ENCODE measurements around the gene FHIT. TPM values are rescaled to one million over a fixed set of nuclear protein-coding genes. Genes with fewer than 3 reads are reported as not detected.

The FHIT gene
- total and polyA plus RNA-seq, 2 experiments from 2014 or later: 9.7 to 16.2 TPM

GRCh38 chr3:60887574-60887973, 363.7 kb downstream of the FHIT start:
- no peak overlapping the region for H3K4me3 ChIP-seq
- no peaks in the 10 kb centered on the region for H3K4me1 ChIP-seq (ENCODE audit: insufficient read depth)
- no peak overlapping the region for H2AFZ ChIP-seq
- H3K36me3 ChIP-seq (replicated peaks; ENCODE audit: insufficient read depth, low read depth): no peaks in the 10 kb centered on the region
- no peak overlapping the region for H3K4me2 ChIP-seq
- no peak for DNase-seq (ENCODE audit: low spot score)
- H3K9me3 ChIP-seq (ENCODE audit: low read depth): no peaks in the 10 kb centered on the region
- no peaks in the 10 kb centered on the region for H3K27me3 ChIP-seq
- no peaks in the 10 kb centered on the region for H3K9me2 ChIP-seq (replicated peaks; ENCODE audit: insufficient read depth)
- WGBS (ENCODE audit: low lambda C conversion rate, missing lambda C conversion rate): 71% methylated on average over 4 of the region's 4 CpGs
- H3K79me2 ChIP-seq: no peaks in the 10 kb centered on the region
- H3K27ac ChIP-seq: no peak overlapping the region
- TF ChIP-seq EZH2phosphoT487 (IDR thresholded peaks at IDR 0.05; ENCODE audit: low read depth, severe bottlenecking, unreplicated experiment): no peak
- TF ChIP-seq CTCF (IDR thresholded peaks at IDR 0.05; ENCODE audit: poor library complexity): no peak
- TF ChIP-seq EZH2 (IDR thresholded peaks at IDR 0.05; ENCODE audit: borderline replicate concordance): no peak
- no peaks in the 10 kb centered on the region for H4K20me1 ChIP-seq (ENCODE audit: insufficient read depth, poor library complexity, severe bottlenecking)

- no peaks in the 10 kb centered on the region for H4K20me1 ChIP-seq (ENCODE audit: insufficient read depth, poor library complexity, severe bottlenecking)
These were observed 364.7 kb downstream of the FHIT start for GRCh38 chr3:60886518-60886917.

GRCh38 chr3:60884005-60884404, 367.2 kb downstream of the FHIT start:
- H3K4me3 ChIP-seq: no peak overlapping the region
- H4K20me1 ChIP-seq (ENCODE audit: insufficient read depth, poor library complexity, severe bottlenecking): no peaks in the 10 kb centered on the region
- no peak for TF ChIP-seq EZH2phosphoT487 (IDR thresholded peaks at IDR 0.05; ENCODE audit: low read depth, severe bottlenecking, unreplicated experiment)
- TF ChIP-seq EZH2 (IDR thresholded peaks at IDR 0.05; ENCODE audit: borderline replicate concordance): no peak
- TF ChIP-seq CTCF (IDR thresholded peaks at IDR 0.05; ENCODE audit: poor library complexity): no peak
- H2AFZ ChIP-seq: no peak overlapping the region
- no peaks in the 10 kb centered on the region for H3K9me2 ChIP-seq (replicated peaks; ENCODE audit: insufficient read depth)
- no peaks in the 10 kb centered on the region for H3K79me2 ChIP-seq
- H3K9me3 ChIP-seq (ENCODE audit: low read depth): no peaks in the 10 kb centered on the region
- H3K27me3 ChIP-seq: no peaks in the 10 kb centered on the region
- no peak for DNase-seq (ENCODE audit: low spot score)
- 68% methylated on average over 2 of the region's 2 CpGs for WGBS (ENCODE audit: low lambda C conversion rate, missing lambda C conversion rate)
- H3K27ac ChIP-seq: no peak overlapping the region
- H3K36me3 ChIP-seq (replicated peaks; ENCODE audit: insufficient read depth, low read depth): no peaks in the 10 kb centered on the region
- no peaks in the 10 kb centered on the region for H3K4me1 ChIP-seq (ENCODE audit: insufficient read depth)
- H3K4me2 ChIP-seq: no peak overlapping the region

More at GRCh38 chr3:60886518-60886917, 364.7 kb downstream of the FHIT start:
- Histone ChIP-seq H3K36me3 (replicated peaks; ENCODE audit: insufficient read depth, low read depth) (no peaks in the 10 kb centered on the region), H3K9me2 (replicated peaks; ENCODE audit: insufficient read depth) (no peaks in the 10 kb centered on the region), H3K4me1 (ENCODE audit: insufficient read depth) (no peaks in the 10 kb centered on the region), H2AFZ (no peak overlapping the region), H3K79me2 (no peaks in the 10 kb centered on the region), H3K4me3 (no peak overlapping the region), H3K27me3 (no peaks in the 10 kb centered on the region), H3K4me2 (no peak overlapping the region), H3K9me3 (ENCODE audit: low read depth) (no peaks in the 10 kb centered on the region), H3K27ac (no peak overlapping the region)
- no peak for TF ChIP-seq EZH2 (IDR thresholded peaks at IDR 0.05; ENCODE audit: borderline replicate concordance)
- no peak for TF ChIP-seq CTCF (IDR thresholded peaks at IDR 0.05; ENCODE audit: poor library complexity)
- no peak for TF ChIP-seq EZH2phosphoT487 (IDR thresholded peaks at IDR 0.05; ENCODE audit: low read depth, severe bottlenecking, unreplicated experiment)
- no peak for DNase-seq (ENCODE audit: low spot score)
- WGBS (ENCODE audit: low lambda C conversion rate, missing lambda C conversion rate): 79% methylated on average over 1 of the region's 1 CpG

- Histone ChIP-seq H3K27me3 (no peaks in the 10 kb centered on the region), H3K4me2 (no peak overlapping the region), H4K20me1 (ENCODE audit: insufficient read depth, poor library complexity, severe bottlenecking) (no peaks in the 10 kb centered on the region), H3K27ac (no peak overlapping the region), H3K36me3 (replicated peaks; ENCODE audit: insufficient read depth, low read depth) (no peaks in the 10 kb centered on the region), H2AFZ (no peak overlapping the region), H3K4me3 (no peak overlapping the region), H3K4me1 (ENCODE audit: insufficient read depth) (no peaks in the 10 kb centered on the region), H3K9me3 (ENCODE audit: low read depth) (no peaks in the 10 kb centered on the region), H3K79me2 (no peaks in the 10 kb centered on the region), H3K9me2 (replicated peaks; ENCODE audit: insufficient read depth) (no peaks in the 10 kb centered on the region)
- TF ChIP-seq EZH2 (IDR thresholded peaks at IDR 0.05; ENCODE audit: borderline replicate concordance) (no peak), EZH2phosphoT487 (IDR thresholded peaks at IDR 0.05; ENCODE audit: low read depth, severe bottlenecking, unreplicated experiment) (no peak), CTCF (IDR thresholded peaks at IDR 0.05; ENCODE audit: poor library complexity) (no peak)
- DNase-seq (ENCODE audit: low spot score): no peak
- WGBS (ENCODE audit: low lambda C conversion rate, missing lambda C conversion rate): 95% methylated on average over 1 of the region's 1 CpG
These were observed 374.1 kb downstream of the FHIT start for GRCh38 chr3:60877188-60877587.

Measured in hepatocyte (in vitro differentiated cells).